ENCODE data around the gene KAT6B.

DNA sequence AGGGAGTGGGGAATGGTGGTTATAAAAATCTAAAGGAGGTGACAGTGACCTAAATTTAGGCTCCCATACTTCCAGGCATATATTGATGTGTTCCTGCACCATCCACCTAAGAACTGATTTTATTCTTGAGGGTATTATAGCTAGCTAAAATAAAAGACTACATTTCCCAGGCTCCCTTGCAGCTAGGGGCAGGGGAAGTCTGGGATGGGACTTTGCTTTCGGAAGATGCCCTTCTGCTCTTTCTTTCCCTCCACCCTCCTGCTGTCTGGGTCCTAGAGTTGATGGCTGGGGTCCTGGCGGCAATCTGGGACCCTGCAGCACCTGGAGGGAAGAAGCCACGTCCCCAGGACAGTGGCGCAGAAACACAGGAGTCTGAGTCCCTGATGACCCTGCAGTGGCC, 231.3 kb downstream of the KAT6B start:
- TF ChIP-seq, protein P1, sequence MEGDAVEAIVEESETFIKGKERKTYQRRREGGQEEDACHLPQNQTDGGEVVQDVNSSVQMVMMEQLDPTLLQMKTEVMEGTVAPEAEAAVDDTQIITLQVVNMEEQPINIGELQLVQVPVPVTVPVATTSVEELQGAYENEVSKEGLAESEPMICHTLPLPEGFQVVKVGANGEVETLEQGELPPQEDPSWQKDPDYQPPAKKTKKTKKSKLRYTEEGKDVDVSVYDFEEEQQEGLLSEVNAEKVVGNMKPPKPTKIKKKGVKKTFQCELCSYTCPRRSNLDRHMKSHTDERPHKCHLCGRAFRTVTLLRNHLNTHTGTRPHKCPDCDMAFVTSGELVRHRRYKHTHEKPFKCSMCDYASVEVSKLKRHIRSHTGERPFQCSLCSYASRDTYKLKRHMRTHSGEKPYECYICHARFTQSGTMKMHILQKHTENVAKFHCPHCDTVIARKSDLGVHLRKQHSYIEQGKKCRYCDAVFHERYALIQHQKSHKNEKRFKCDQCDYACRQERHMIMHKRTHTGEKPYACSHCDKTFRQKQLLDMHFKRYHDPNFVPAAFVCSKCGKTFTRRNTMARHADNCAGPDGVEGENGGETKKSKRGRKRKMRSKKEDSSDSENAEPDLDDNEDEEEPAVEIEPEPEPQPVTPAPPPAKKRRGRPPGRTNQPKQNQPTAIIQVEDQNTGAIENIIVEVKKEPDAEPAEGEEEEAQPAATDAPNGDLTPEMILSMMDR (IDR thresholded peaks at IDR 0.05), result no peak
- no peak for TF ChIP-seq EZH2 (IDR thresholded peaks at IDR 0.05; ENCODE audit: borderline replicate concordance, insufficient read depth, low read depth, low read length, poor library complexity, severe bottlenecking)
